ENCODE data around the gene UBQLN3.

Gene UBQLN3

GRCh38 chr11:5556596-5557188 is 46.9 kb upstream of the UBQLN3 start:
- no peaks in the 10 kb centered on the region for H3K9me3 ChIP-seq (ENCODE audit: control insufficient read depth, insufficient read depth, low read depth, low read length)
- TF ChIP-seq ZNF555 (tag by site-specific recombination; conservative IDR thresholded peaks at IDR 0.05): no peak
- TF ChIP-seq ZNF426 (tag by site-specific recombination; IDR thresholded peaks at IDR 0.05): no peak
- no peak for TF ChIP-seq AEBP2 (tag by site-specific recombination; IDR thresholded peaks at IDR 0.05; ENCODE audit: borderline replicate concordance)
- no peak for TF ChIP-seq ZNF23 (tag by site-specific recombination; IDR thresholded peaks at IDR 0.05; ENCODE audit: borderline replicate concordance)
- no peak for TF ChIP-seq ZNF10 (tag by site-specific recombination; IDR thresholded peaks at IDR 0.05)
- no peak for TF ChIP-seq REST (tag by site-specific recombination; IDR thresholded peaks at IDR 0.05)
- no peak for TF ChIP-seq ZNF692 (tag by site-specific recombination; IDR thresholded peaks at IDR 0.05)
- no peak for TF ChIP-seq ZSCAN5A (tag by site-specific recombination; IDR thresholded peaks at IDR 0.05)
- no peak for TF ChIP-seq PRDM6 (tag by site-specific recombination; IDR thresholded peaks at IDR 0.05)
- TF ChIP-seq ZNF518A (tag by site-specific recombination; conservative IDR thresholded peaks at IDR 0.05; ENCODE audit: low read depth): no peak
- no peak for TF ChIP-seq ZNF202 (tag by site-specific recombination; IDR thresholded peaks at IDR 0.05; ENCODE audit: borderline replicate concordance)
- no peak for TF ChIP-seq EGR2 (tag by site-specific recombination; IDR thresholded peaks at IDR 0.05; ENCODE audit: low read depth)
- no peak for TF ChIP-seq ZNF76 (tag by site-specific recombination; IDR thresholded peaks at IDR 0.05; ENCODE audit: borderline replicate concordance, low read depth)
- no peak for TF ChIP-seq ZNF48 (tag by site-specific recombination; IDR thresholded peaks at IDR 0.05)
- TF ChIP-seq ZNF549 (tag by site-specific recombination; IDR thresholded peaks at IDR 0.05): no peak
- TF ChIP-seq ZNF112 (tag by site-specific recombination; IDR thresholded peaks at IDR 0.05): no peak
- TF ChIP-seq MZF1 (tag by site-specific recombination; IDR thresholded peaks at IDR 0.05; ENCODE audit: borderline replicate concordance): no peak
- TF ChIP-seq IKZF3 (tag by site-specific recombination; IDR thresholded peaks at IDR 0.05): no peak
- TF ChIP-seq ZNF274 (IDR thresholded peaks at IDR 0.05; ENCODE audit: low read length): no peak
- no peak for TF ChIP-seq ZNF274 (tag by site-specific recombination; IDR thresholded peaks at IDR 0.05; ENCODE audit: borderline replicate concordance)
- no peak for TF ChIP-seq ZNF335 (tag by site-specific recombination; conservative IDR thresholded peaks at IDR 0.05)
- no peak overlapping the region for H3K4me3 ChIP-seq (ENCODE audit: low read depth, low read length)
- no peak overlapping the region for H3K27ac ChIP-seq (ENCODE audit: extremely low read depth, low read depth, low read length)
- H3K4me1 ChIP-seq (ENCODE audit: control insufficient read depth, insufficient read depth, low read length): no peaks in the 10 kb centered on the region
- H3K36me3 ChIP-seq (ENCODE audit: control insufficient read depth in 2 of 2, insufficient read depth in 1 of 2, low read length in 2 of 2): no peaks in the 10 kb centered on the region
- ChIA-PET CTCF (interaction anchor here (1.5 kb wide), 1 partner anchor 128 kb away, joined by 7 read pairs; the partner anchor contains the start of gene TRIM5), POLR2A (no interaction called here)

All from HEK293 (cell line).